ENCODE measurements around the gene ACE2. TPM values are rescaled to one million over a fixed set of nuclear protein-coding genes. Genes with fewer than 3 reads are reported as not detected.

ACE2 gene
- polyA plus RNA-seq, 1 donor (not counting 4 experiments of a cell fraction or from before 2014, with no cell fraction given): 0.51 TPM

DNA sequence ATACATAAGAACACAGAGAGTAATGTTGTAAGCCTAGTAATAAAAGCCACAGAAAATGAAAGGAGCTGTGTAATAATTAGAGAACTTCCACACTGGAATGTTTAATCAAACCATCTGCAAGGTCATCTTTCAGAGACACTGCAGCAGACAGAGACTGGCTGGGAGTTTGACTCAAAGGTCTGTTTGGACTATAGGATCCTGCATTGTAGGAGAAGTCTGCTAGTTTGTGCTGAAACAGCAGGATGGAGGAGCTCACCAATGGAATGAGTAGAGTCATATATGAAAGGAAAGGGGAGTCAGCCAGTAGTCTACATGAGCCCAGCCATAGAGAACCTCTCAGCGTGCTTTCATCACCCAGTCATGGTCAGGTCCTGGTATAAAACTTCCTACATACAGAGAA is 4.5 kb upstream of the ACE2 start:
- no peak overlapping the region for H3K9ac ChIP-seq (ENCODE audit: control insufficient read depth, extremely low read depth, insufficient read depth, low read length)
- no peak for FAIRE-seq
- no peak overlapping the region for H2AFZ ChIP-seq (ENCODE audit: control insufficient read depth, low read length)
- TF ChIP-seq CTCF (optimal IDR thresholded peaks at IDR 0.05 in 1 of 3, IDR thresholded peaks at IDR 0.05 in 1 of 3, conservative IDR thresholded peaks at IDR 0.05 in 1 of 3; ENCODE audit: extremely low read depth in 1 of 3, insufficient read depth in 2 of 3, low read length in 3 of 3) (no peak), EZH2 (IDR thresholded peaks at IDR 0.05; ENCODE audit: low read length) (no peak)
- DNase-seq (ENCODE audit: low read depth, low spot score): no peak
- no peaks in the 10 kb centered on the region for H3K4me1 ChIP-seq (ENCODE audit: control insufficient read depth, extremely low read depth, insufficient read depth, low read length)
- H3K27ac ChIP-seq (ENCODE audit: control insufficient read depth, insufficient read depth, low read length): no peak overlapping the region
- no peaks in the 10 kb centered on the region for H3K9me3 ChIP-seq (ENCODE audit: control insufficient read depth, low read depth, low read length)
- H3K36me3 ChIP-seq (ENCODE audit: control insufficient read depth in 2 of 2, extremely low read depth in 1 of 2, insufficient read depth in 2 of 2, low read length in 2 of 2): no peaks in the 10 kb centered on the region
- dilution Hi-C loops (cut with MboI; ENCODE audit: extremely low pct_ligation_motif_present, low sequenced_read_pairs): no loop called here
- no peak overlapping the region for H3K4me2 ChIP-seq (ENCODE audit: control insufficient read depth, extremely low read depth, insufficient read depth, low read depth, low read length)
- no peaks in the 10 kb centered on the region for H3K79me2 ChIP-seq (ENCODE audit: control insufficient read depth, insufficient read depth, low read length)
- H3K27me3 ChIP-seq (ENCODE audit: control insufficient read depth, extremely low read depth, insufficient read depth, low read length): no peaks in the 10 kb centered on the region
- H4K20me1 ChIP-seq (ENCODE audit: control insufficient read depth, extremely low read depth, insufficient read depth, low read length): no peaks in the 10 kb centered on the region
- no peak overlapping the region for H3K4me3 ChIP-seq (ENCODE audit: control insufficient read depth in 2 of 3, extremely low read depth in 1 of 3, insufficient read depth in 2 of 3, low read depth in 1 of 3, low read length in 3 of 3)
- no peaks in the 10 kb centered on the region for H3K9me1 ChIP-seq (ENCODE audit: control insufficient read depth, extremely low read depth, insufficient read depth, low read length)

- no peak overlapping the region for H3K9ac ChIP-seq (ENCODE audit: control insufficient read depth, extremely low read depth, insufficient read depth, low read length)
- H3K36me3 ChIP-seq (ENCODE audit: control insufficient read depth in 2 of 2, extremely low read depth in 1 of 2, insufficient read depth in 2 of 2, low read length in 2 of 2): no peaks in the 10 kb centered on the region
- TF ChIP-seq CTCF (optimal IDR thresholded peaks at IDR 0.05 in 1 of 3, IDR thresholded peaks at IDR 0.05 in 1 of 3, conservative IDR thresholded peaks at IDR 0.05 in 1 of 3; ENCODE audit: extremely low read depth in 1 of 3, insufficient read depth in 2 of 3, low read length in 3 of 3): no peak
- TF ChIP-seq EZH2 (IDR thresholded peaks at IDR 0.05; ENCODE audit: low read length): no peak
- no peaks in the 10 kb centered on the region for H3K9me3 ChIP-seq (ENCODE audit: control insufficient read depth, low read depth, low read length)
- no peak for DNase-seq (ENCODE audit: low read depth, low spot score)
- no peaks in the 10 kb centered on the region for H3K27me3 ChIP-seq (ENCODE audit: control insufficient read depth, extremely low read depth, insufficient read depth, low read length)
- H3K27ac ChIP-seq (ENCODE audit: control insufficient read depth, insufficient read depth, low read length): no peak overlapping the region
- H3K79me2 ChIP-seq (ENCODE audit: control insufficient read depth, insufficient read depth, low read length): no peaks in the 10 kb centered on the region
- H3K4me3 ChIP-seq (ENCODE audit: control insufficient read depth in 2 of 3, extremely low read depth in 1 of 3, insufficient read depth in 2 of 3, low read depth in 1 of 3, low read length in 3 of 3): no peak overlapping the region
- H3K4me2 ChIP-seq (ENCODE audit: control insufficient read depth, extremely low read depth, insufficient read depth, low read depth, low read length): no peak overlapping the region
- no peak for FAIRE-seq
- no peaks in the 10 kb centered on the region for H3K9me1 ChIP-seq (ENCODE audit: control insufficient read depth, extremely low read depth, insufficient read depth, low read length)
- H2AFZ ChIP-seq (ENCODE audit: control insufficient read depth, low read length): no peak overlapping the region
- dilution Hi-C loops (cut with MboI; ENCODE audit: extremely low pct_ligation_motif_present, low sequenced_read_pairs): no loop called here
- H3K4me1 ChIP-seq (ENCODE audit: control insufficient read depth, extremely low read depth, insufficient read depth, low read length): no peaks in the 10 kb centered on the region
- H4K20me1 ChIP-seq (ENCODE audit: control insufficient read depth, extremely low read depth, insufficient read depth, low read length): no peaks in the 10 kb centered on the region
Measured at GRCh38 chrX:15602761-15603160, 2.0 kb upstream of the ACE2 start.
